Loucy (cell line): ENCODE data around the gene POU2F3.

Source experiments
- H2AFZ ChIP-seq: fragments of 200-600 bp; sonication (generic); 2 replicates; pipeline ENCODE4 v1.6.0; 2016; ENCODE audit warnings: antibody characterized with exemption, mild to moderate bottlenecking, low read length, moderate library complexity
- H3F3A ChIP-seq: fragments of 200-600 bp; 2 replicates; pipeline ENCODE4 v1.6.0; 2016; ENCODE audit warnings: antibody characterized with exemption, low read depth, mild to moderate bottlenecking
- H3K27me3 ChIP-seq: fragments of 200-600 bp; sonication (generic); 2 replicates; pipeline ENCODE4 v1.6.1; 2014; ENCODE audit warnings: low read length, mild to moderate bottlenecking; ENCODE audit not compliant: insufficient read depth, poor library complexity, severe bottlenecking
- H3K36me3 ChIP-seq: fragments of 200-600 bp; sonication (generic); 2 replicates; pipeline ENCODE4 v1.6.1; 2016; ENCODE audit warnings: low read length; ENCODE audit not compliant: insufficient read depth
- H3K4me1 ChIP-seq: fragments of 200-600 bp; sonication (generic); 2 replicates; pipeline ENCODE4 v1.5.1; 2014; ENCODE audit warnings: low read length, mild to moderate bottlenecking; ENCODE audit not compliant: insufficient read depth, poor library complexity, severe bottlenecking
- H3K4me2 ChIP-seq: fragments of 200-600 bp; sonication (generic); 2 replicates; pipeline ENCODE4 v1.6.0; 2014; ENCODE audit warnings: antibody characterized with exemption, low read length, low read depth, mild to moderate bottlenecking; ENCODE audit not compliant: poor library complexity, severe bottlenecking
- H3K4me3 ChIP-seq: fragments of 200-600 bp; sonication (generic); 2 replicates; pipeline ENCODE4 v1.5.1; 2014; ENCODE audit warnings: low read length, mild to moderate bottlenecking, mixed read lengths; ENCODE audit not compliant: poor library complexity, severe bottlenecking
- H3K79me2 ChIP-seq: fragments of 200-600 bp; sonication (generic); 2 replicates; pipeline ENCODE4 v1.6.1; 2014; ENCODE audit warnings: low read length; ENCODE audit not compliant: insufficient read depth
- H3K9ac ChIP-seq: fragments of 200-600 bp; sonication (generic); 2 replicates; pipeline ENCODE4 v1.6.0; 2014; ENCODE audit warnings: mild to moderate bottlenecking, low read depth, low read length, moderate library complexity; ENCODE audit not compliant: poor library complexity, severe bottlenecking
- H3K9me2 ChIP-seq: fragments of 200-600 bp; sonication (generic); replicated peaks from 2 replicates; pipeline ENCODE4 v1.6.1; 2016; ENCODE audit warnings: low read depth, low read length, mixed read lengths
- H3K9me3 ChIP-seq: fragments of 200-600 bp; sonication (generic); 2 replicates; pipeline ENCODE4 v1.6.1; 2014; ENCODE audit warnings: mild to moderate bottlenecking, antibody characterized with exemption, low read length, low read depth; ENCODE audit not compliant: insufficient read depth
- H4K20me1 ChIP-seq: fragments of 200-600 bp; sonication (generic); 2 replicates; pipeline ENCODE4 v1.6.0; 2014; ENCODE audit warnings: antibody characterized with exemption, low read length, mild to moderate bottlenecking; ENCODE audit not compliant: insufficient read depth, poor library complexity, severe bottlenecking
- CTCF ChIP-seq: fragments of 200-600 bp; sonication (generic); conservative IDR thresholded peaks from 2 replicates; pipeline ENCODE4 v1.5.1; 2014; ENCODE audit warnings: mild to moderate bottlenecking, antibody characterized with exemption, low read length
- EZH2phosphoT487 ChIP-seq: fragments of 200-600 bp; IDR thresholded peaks from 2 replicates; pipeline ENCODE4 v1.6.1; 2018; ENCODE audit warnings: antibody characterized with exemption, mild to moderate bottlenecking, moderate library complexity, borderline replicate concordance

Gene POU2F3

GRCh38 chr11:120207512-120207911 is 32.4 kb upstream of the POU2F3 start:
- H3K4me1 ChIP-seq: peaks cover 18% of the 10 kb centered on the region

GRCh38 chr11:120208001-120208441 is 31.9 kb upstream of the POU2F3 start:
- Histone ChIP-seq H3K9ac (no peak overlapping the region), H3K27me3 (peaks cover 20% of the 10 kb centered on the region), H3F3A (no peaks in the 10 kb centered on the region), H3K79me2 (no peaks in the 10 kb centered on the region), H3K4me1 (peaks cover 21% of the 10 kb centered on the region), H3K36me3 (no peaks in the 10 kb centered on the region), H2AFZ (no peak overlapping the region), H4K20me1 (no peaks in the 10 kb centered on the region), H3K4me3 (no peak overlapping the region), H3K9me2 (no peaks in the 10 kb centered on the region), H3K4me2 (no peak overlapping the region), H3K9me3 (no peaks in the 10 kb centered on the region)
- no peak for TF ChIP-seq CTCF
- TF ChIP-seq EZH2phosphoT487: no peak

More at GRCh38 chr11:120207512-120207911, 32.4 kb upstream of the POU2F3 start:
- H3K4me3 ChIP-seq: no peak overlapping the region
- H4K20me1 ChIP-seq: no peaks in the 10 kb centered on the region
- no peaks in the 10 kb centered on the region for H3F3A ChIP-seq
- no peak for TF ChIP-seq EZH2phosphoT487
- no peak for TF ChIP-seq CTCF
- H3K36me3 ChIP-seq: no peaks in the 10 kb centered on the region
- no peak overlapping the region for H2AFZ ChIP-seq
- peaks cover 20% of the 10 kb centered on the region for H3K27me3 ChIP-seq
- no peak overlapping the region for H3K9ac ChIP-seq
- no peaks in the 10 kb centered on the region for H3K9me3 ChIP-seq
- no peaks in the 10 kb centered on the region for H3K79me2 ChIP-seq
- H3K9me2 ChIP-seq: no peaks in the 10 kb centered on the region
- no peak overlapping the region for H3K4me2 ChIP-seq

- peaks cover 21% of the 10 kb centered on the region for H3K4me1 ChIP-seq
- no peaks in the 10 kb centered on the region for H3K9me3 ChIP-seq
- H3K36me3 ChIP-seq: no peaks in the 10 kb centered on the region
- H3K9ac ChIP-seq: no peak overlapping the region
- H3K79me2 ChIP-seq: no peaks in the 10 kb centered on the region
- no peaks in the 10 kb centered on the region for H3K9me2 ChIP-seq
- TF ChIP-seq CTCF: no peak
- no peak for TF ChIP-seq EZH2phosphoT487
- H3K27me3 ChIP-seq: peaks cover 20% of the 10 kb centered on the region
- H3F3A ChIP-seq: no peaks in the 10 kb centered on the region
- H4K20me1 ChIP-seq: no peaks in the 10 kb centered on the region
- H2AFZ ChIP-seq: no peak overlapping the region
- H3K4me2 ChIP-seq: no peak overlapping the region
- H3K4me3 ChIP-seq: no peak overlapping the region
These were observed 31.2 kb upstream of the POU2F3 start for GRCh38 chr11:120208777-120209176.
